Body of pancreas (tissue), 4 donors: ENCODE measurements around the gene ATF7. TPM values are rescaled to one million over a fixed set of nuclear protein-coding genes. Genes with fewer than 3 reads are reported as not detected.
"Not testable (repeated sequence)": the region's sequence is repeated elsewhere in the genome, so short reads cannot be mapped to it uniquely, and the experiment has no call there.

ENCODE experiments used
- ATAC-seq: fragments of 150-250 bp; one replicate; pipeline ENCODE4 v1.9.1; 2016
- DNase-seq, 4 donors: peaks; one replicate each; pipeline ENCODE4 v3.0.0-alpha.2; 2019
- H3K27ac ChIP-seq, 4 donors: fragments of 200-600 bp; sonication (generic); 1 replicate in 3 of 4; 2 replicates in 1 of 4; pipeline versions ENCODE4 v1.5.1 to v1.6.1; 2016 to 2019; ENCODE audit warnings: mild to moderate bottlenecking in 1 of 4, mixed read lengths in 1 of 4, moderate library complexity in 1 of 4
- H3K27me3 ChIP-seq, 2 donors: fragments of 200-600 bp; sonication (generic); one replicate each; pipeline ENCODE4 v1.6.0; 2016; ENCODE audit warnings: mild to moderate bottlenecking in 1 of 2
- H3K36me3 ChIP-seq, 2 donors: fragments of 200-600 bp; sonication (generic); replicated peaks in 1 of 2; 2 replicates each; pipeline ENCODE4 v1.5.1; 2016; ENCODE audit warnings: low read depth in 2 of 2; ENCODE audit not compliant: insufficient read depth in 1 of 2
- H3K4me1 ChIP-seq: fragments of 200-600 bp; sonication (generic); one replicate; pipeline ENCODE4 v1.6.0; 2016
- H3K4me3 ChIP-seq, 2 donors: fragments of 200-600 bp; sonication (generic); 1 replicate in 1 of 2; 2 replicates in 1 of 2; pipeline ENCODE4 v1.5.1; 2016 to 2019
- H3K9me3 ChIP-seq, 3 donors: fragments of 200-600 bp; sonication (generic); 1 replicate in 2 of 3; 2 replicates in 1 of 3; pipeline ENCODE4 v1.5.1; 2016
- CTCF ChIP-seq, 7 experiments: fragments of 450-650 bp in 4 of 7; fragments of 200-600 bp in 3 of 7; sonication (generic) in 3 of 7; IDR thresholded peaks; one replicate each; pipeline ENCODE4 v1.5.1; 2016 to 2019; ENCODE audit warnings: antibody characterized with exemption in 7 of 7
- POLR2A ChIP-seq, 3 donors: fragments of 450-650 bp; IDR thresholded peaks; one replicate each; pipeline ENCODE4 v1.6.1; 2016; ENCODE audit warnings: antibody characterized with exemption in 3 of 3, mild to moderate bottlenecking in 2 of 3
- WGBS, 2 donors: methylation state at CpG; one replicate each; pipeline ENCODE4 v1.1.5; 2017; 5-methylcytosine and 5-hydroxymethylcytosine counted together
- intact Hi-C: fragments of 100-400 bp; cut with DNase I; formaldehyde crosslinking; loops from one replicate; pipeline ENCODE4 v1.15.1; 2023
- total RNA-seq, 2 donors: library from RNA; depleted of rRNA; stranded (reverse); fragments of >200 nt; gene quantifications; one replicate each; pipeline ENCODE4 v1.1.0, GENCODE V29; 2016

ATF7 gene
- total RNA-seq, 2 donors from 2014 or later: 12.9 to 21.3 TPM

DNA sequence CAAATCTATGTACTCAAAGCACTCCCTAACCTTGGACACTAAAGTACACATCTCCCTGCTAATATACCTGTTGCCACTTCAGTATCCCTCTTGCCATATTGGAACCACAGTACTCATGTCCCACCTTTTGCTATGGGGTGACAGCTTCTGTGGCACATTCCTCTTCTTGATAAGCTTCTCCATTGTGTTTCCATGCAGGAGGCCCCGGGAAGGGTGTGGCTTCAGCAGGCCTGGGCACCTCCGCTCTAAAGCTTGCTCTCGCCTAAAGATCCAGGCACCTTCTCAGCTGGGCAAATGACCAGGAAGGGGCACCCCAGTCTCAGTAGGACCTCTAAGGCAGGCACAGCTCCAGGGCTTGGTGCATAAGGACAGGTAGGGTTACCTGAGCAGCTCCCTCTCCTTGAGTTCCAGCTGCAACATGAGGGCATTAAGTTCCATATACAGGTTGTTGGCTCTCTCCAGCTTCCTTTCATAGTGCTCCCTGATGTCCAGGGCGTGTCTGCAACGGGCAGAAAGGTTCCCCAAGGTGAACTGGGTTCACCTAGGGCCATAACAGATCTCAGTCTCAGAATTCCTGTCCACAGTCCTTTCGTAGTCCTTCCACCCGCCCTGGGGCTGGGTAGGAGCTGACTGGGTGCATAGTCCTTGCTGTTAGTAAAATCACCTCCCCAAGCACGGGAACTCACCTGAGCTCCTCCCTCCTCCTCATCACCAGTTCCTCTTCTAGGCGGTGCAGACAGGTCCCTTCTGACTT lies 142.8 kb downstream of the ATF7 start:
- intact Hi-C loops: no loop called here
- no peak overlapping the region for H3K4me3 ChIP-seq
- 72% methylated on average over 7 to 9 of the region's 9 CpGs for WGBS, 2 donors
- no peaks in the 10 kb centered on the region for H3K4me1 ChIP-seq
- ATAC-seq: peak; percentile 5
- DNase-seq: peak in 1 of 4 donors; percentile 13
- TF ChIP-seq CTCF (IDR thresholded peaks at IDR 0.05) (no peak), POLR2A (IDR thresholded peaks at IDR 0.05) (no peak)
- peaks cover 5 to 35% of the 10 kb centered on the region in 2 donors for H3K36me3 ChIP-seq
- H3K9me3 ChIP-seq: no peaks in the 10 kb centered on the region
- H3K27ac ChIP-seq: no peak overlapping the region
- no peaks in the 10 kb centered on the region for H3K27me3 ChIP-seq

- H3K4me1 ChIP-seq: no peaks in the 10 kb centered on the region
- no peak for TF ChIP-seq POLR2A (IDR thresholded peaks at IDR 0.05)
- TF ChIP-seq CTCF (IDR thresholded peaks at IDR 0.05): no peak
- H3K27ac ChIP-seq: peak overlapping the region in 1 of 4 donors; percentile 2
- H3K27me3 ChIP-seq: no peaks in the 10 kb centered on the region
- peak in 1 of 4 donors; percentile 12 for DNase-seq
- no peaks in the 10 kb centered on the region for H3K9me3 ChIP-seq
- H3K4me3 ChIP-seq: no peak overlapping the region
- ATAC-seq: no peak
- intact Hi-C loops: no loop called here
- peaks cover 5 to 37% of the 10 kb centered on the region in 2 donors for H3K36me3 ChIP-seq
- 83 to 89% methylated on average over 2 to 12 of the region's 18 CpGs for WGBS, 2 donors
These were observed 143.5 kb downstream of the ATF7 start for GRCh38 chr12:53482626-53483168.

DNA sequence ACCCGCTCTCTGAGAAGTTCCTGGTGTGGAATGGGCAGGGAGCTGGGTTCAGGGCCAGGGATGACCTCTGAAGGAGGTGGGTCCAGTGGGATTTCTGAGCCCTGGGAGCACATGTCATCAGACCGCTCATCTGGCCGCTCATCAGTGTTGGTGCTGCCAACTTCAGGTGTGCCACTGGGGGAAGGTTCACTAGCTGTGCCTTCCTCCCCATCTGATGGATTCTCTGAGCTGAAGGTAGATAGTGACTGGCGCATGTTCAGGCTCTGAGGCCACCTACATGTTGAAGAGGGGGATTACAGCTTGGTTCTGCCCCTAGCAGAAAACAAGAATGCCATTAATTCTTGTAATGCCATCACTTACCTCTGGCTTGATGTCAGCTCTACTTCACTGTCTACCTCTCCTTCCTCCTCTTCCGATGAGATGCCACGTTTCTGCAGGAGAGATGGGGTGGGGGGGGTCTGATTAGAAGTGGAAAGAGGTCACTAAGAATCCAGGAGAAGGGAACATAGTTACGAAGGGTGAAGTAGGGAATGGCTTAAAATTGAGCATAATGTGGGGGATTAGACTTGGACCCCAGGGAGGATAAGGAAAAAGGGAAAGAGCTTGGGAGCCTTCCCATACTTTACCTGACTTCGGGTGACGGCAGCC lies 144.1 kb downstream of the ATF7 start:
- peak in 1 of 4 donors; percentile 12 for DNase-seq
- intact Hi-C loops: no loop called here
- Histone ChIP-seq H3K36me3 (peaks cover 5 to 39% of the 10 kb centered on the region in 2 donors), H3K4me3 (no peak overlapping the region), H3K27me3 (no peaks in the 10 kb centered on the region), H3K27ac (no peak overlapping the region), H3K4me1 (peaks cover 2% of the 10 kb centered on the region), H3K9me3 (no peaks in the 10 kb centered on the region)
- 80 to 85% methylated on average over 9 of the region's 9 CpGs for WGBS, 2 donors
- TF ChIP-seq CTCF (IDR thresholded peaks at IDR 0.05) (peak in 1 of 7 experiments; percentile 5), POLR2A (IDR thresholded peaks at IDR 0.05) (no peak)
- ATAC-seq: no peak

DNA sequence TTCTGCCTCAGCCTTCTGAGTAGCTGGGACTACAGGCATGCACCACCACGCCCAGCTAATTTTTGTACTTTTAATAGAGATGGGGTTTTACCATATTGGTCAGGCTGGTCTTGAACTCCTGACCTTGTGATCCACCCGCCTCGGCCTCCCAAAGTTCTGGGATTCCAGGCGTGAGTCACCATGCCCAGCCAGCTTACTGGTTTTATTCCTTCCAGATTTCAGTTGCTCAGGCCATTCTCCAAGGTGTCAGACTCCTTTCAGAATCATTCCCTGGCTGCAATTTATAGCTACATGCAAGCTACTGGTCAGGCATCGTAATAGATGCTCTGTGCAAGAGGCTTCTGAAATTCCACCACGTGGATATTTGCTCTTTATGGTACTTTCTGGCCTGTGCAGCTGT lies 144.7 kb downstream of the ATF7 start:
- WGBS, 2 donors: 82 to 86% methylated on average over 6 of the region's 6 CpGs
- intact Hi-C loops, H3K9me3 ChIP-seq, ATAC-seq, H3K4me1 ChIP-seq, H3K4me3 ChIP-seq, H3K27ac ChIP-seq, H3K27me3 ChIP-seq: not testable (repeated sequence)
- peaks cover 5 to 44% of the 10 kb centered on the region in 2 donors for H3K36me3 ChIP-seq
- DNase-seq: peak in 1 of 4 donors; percentile 9
